Sigmoid colon (tissue), 7 donors: ENCODE measurements around the gene HAUS3. TPM values are rescaled to one million over a fixed set of nuclear protein-coding genes. Genes with fewer than 3 reads are reported as not detected.
A peak's percentile ranks its signal among the peaks of the same experiment; 100 is the strongest.

ENCODE experiments used
- DNase-seq: peaks from one replicate; pipeline ENCODE4 v3.0.0-alpha.2; 2019
- H3K27ac ChIP-seq, 4 donors: fragments of 200-600 bp; sonication (generic); one replicate each; pipeline ENCODE4 v1.5.1; 2016 to 2019; ENCODE audit warnings: mild to moderate bottlenecking in 1 of 4
- H3K27me3 ChIP-seq, 3 donors: fragments of 200-600 bp; sonication (generic); one replicate each; pipeline ENCODE4 v1.5.1; 2019; ENCODE audit warnings: mild to moderate bottlenecking in 1 of 3
- H3K36me3 ChIP-seq, 4 donors: fragments of 200-600 bp; sonication (generic); one replicate each; pipeline ENCODE4 v1.5.1; 2016 to 2019
- H3K4me1 ChIP-seq, 4 donors: fragments of 200-600 bp; sonication (generic); one replicate each; pipeline ENCODE4 v1.5.1; 2017 to 2019
- H3K4me3 ChIP-seq, 4 donors: fragments of 200-600 bp; sonication (generic); one replicate each; pipeline ENCODE4 v1.5.1; 2017 to 2019; ENCODE audit warnings: mild to moderate bottlenecking in 2 of 4, moderate library complexity in 1 of 4
- H3K9me3 ChIP-seq, 4 donors: fragments of 200-600 bp in 3 of 4; sonication (generic) in 3 of 4; one replicate each; pipeline versions ENCODE4 v1.5.1 to v1.6.1; 2013 to 2019
- EP300 ChIP-seq, 4 donors: sonication (generic); formaldehyde crosslinking; IDR thresholded peaks; one replicate each; pipeline ENCODE4 v1.6.1; 2017; ENCODE audit warnings: antibody characterized with exemption in 4 of 4
- POLR2A ChIP-seq, 2 donors: fragments of 450-650 bp; IDR thresholded peaks; one replicate each; pipeline ENCODE4 v1.6.1; 2016; ENCODE audit warnings: antibody characterized with exemption in 2 of 2, mild to moderate bottlenecking in 2 of 2, moderate library complexity in 2 of 2
- POLR2AphosphoS5 ChIP-seq, 4 donors: sonication (generic); formaldehyde crosslinking; IDR thresholded peaks; one replicate each; pipeline ENCODE4 v1.6.1; 2017; ENCODE audit warnings: antibody characterized with exemption in 4 of 4
- WGBS, 2 donors: extraction: QIAGEN DNeasy Blood & Tissue Kit; methylation state at CpG; one replicate each; pipeline ENCODE4 v1.1.7; 2013; 5-methylcytosine and 5-hydroxymethylcytosine counted together
- intact Hi-C: fragments of 100-400 bp; cut with DNase I; formaldehyde crosslinking; loops from one replicate; pipeline ENCODE4 v1.15.1; 2023
- polyA plus RNA-seq, 3 donors: library from polyadenylated mRNA; stranded (reverse); fragments of 200-250 nt; gene quantifications; one replicate each; pipeline ENCODE4 v1.2.3, GENCODE V29; 2013
- total RNA-seq, 4 donors: library from RNA; depleted of rRNA; stranded (reverse); fragments of >200 nt; gene quantifications; one replicate each; pipeline ENCODE4 v1.1.0, GENCODE V29; 2016
- TF ChIP-seq, protein P1 (sequence below), 4 experiments: fragments of 450-650 bp in 3 of 4; fragments of 200-600 bp in 1 of 4; IDR thresholded peaks; one replicate each; pipeline ENCODE4 v1.5.1; 2016 to 2019; ENCODE audit warnings: antibody characterized with exemption in 4 of 4, mild to moderate bottlenecking in 3 of 4, moderate library complexity in 2 of 4
- donor health status: healthy with polysubstance abuse.
- donor health status: Bipolar disorder and iron deficiency.
- donor health status: healthy.

Gene HAUS3
- total and polyA plus RNA-seq, 7 donors = 3.2 to 18.5 (median 12.1) TPM

DNA sequence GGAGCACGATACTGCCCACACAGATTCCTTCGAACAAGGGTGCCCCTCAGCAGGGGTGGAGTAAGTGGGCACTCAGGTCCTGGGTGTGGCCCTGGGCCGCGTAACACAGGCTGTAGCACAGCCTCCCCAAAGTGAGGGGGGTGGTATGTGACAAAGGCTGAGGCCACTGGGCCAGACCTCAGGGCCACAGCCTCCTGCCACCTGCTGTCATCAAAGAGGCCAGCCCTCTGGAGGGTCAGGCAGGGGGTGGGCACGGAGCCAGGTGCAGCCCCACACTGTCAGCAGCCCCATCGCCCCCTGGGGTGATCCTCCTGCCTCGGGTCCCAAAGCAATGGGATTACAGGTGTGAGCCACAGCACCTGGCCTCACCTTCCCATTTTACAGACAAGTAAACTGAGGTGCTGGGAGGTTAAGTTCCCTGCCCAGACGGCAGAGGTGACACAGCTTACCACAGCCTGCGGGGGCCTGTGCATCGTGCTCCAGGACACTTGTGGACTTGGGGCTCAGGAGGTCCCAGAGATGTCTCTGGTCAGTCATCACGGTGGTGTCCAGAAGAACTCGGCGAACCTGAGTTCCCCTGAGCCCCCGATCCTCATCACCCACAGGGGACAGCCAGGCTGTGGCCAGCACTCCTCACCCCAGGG is 47.5 kb upstream of the HAUS3 start:
- H3K4me1 ChIP-seq = no peaks in the 10 kb centered on the region
- no peaks in the 10 kb centered on the region for H3K9me3 ChIP-seq
- no peaks in the 10 kb centered on the region for H3K27me3 ChIP-seq
- H3K27ac ChIP-seq = no peak overlapping the region
- intact Hi-C loops = no loop called here
- WGBS, 2 donors = 91% methylated on average over 14 of the region's 14 CpGs
- H3K4me3 ChIP-seq = no peak overlapping the region
- no peaks in the 10 kb centered on the region for H3K36me3 ChIP-seq
- TF ChIP-seq EP300 (IDR thresholded peaks at IDR 0.05) (no peak), POLR2A (IDR thresholded peaks at IDR 0.05) (no peak), POLR2AphosphoS5 (IDR thresholded peaks at IDR 0.05) (no peak)
- TF ChIP-seq, protein P1, sequence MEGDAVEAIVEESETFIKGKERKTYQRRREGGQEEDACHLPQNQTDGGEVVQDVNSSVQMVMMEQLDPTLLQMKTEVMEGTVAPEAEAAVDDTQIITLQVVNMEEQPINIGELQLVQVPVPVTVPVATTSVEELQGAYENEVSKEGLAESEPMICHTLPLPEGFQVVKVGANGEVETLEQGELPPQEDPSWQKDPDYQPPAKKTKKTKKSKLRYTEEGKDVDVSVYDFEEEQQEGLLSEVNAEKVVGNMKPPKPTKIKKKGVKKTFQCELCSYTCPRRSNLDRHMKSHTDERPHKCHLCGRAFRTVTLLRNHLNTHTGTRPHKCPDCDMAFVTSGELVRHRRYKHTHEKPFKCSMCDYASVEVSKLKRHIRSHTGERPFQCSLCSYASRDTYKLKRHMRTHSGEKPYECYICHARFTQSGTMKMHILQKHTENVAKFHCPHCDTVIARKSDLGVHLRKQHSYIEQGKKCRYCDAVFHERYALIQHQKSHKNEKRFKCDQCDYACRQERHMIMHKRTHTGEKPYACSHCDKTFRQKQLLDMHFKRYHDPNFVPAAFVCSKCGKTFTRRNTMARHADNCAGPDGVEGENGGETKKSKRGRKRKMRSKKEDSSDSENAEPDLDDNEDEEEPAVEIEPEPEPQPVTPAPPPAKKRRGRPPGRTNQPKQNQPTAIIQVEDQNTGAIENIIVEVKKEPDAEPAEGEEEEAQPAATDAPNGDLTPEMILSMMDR (IDR thresholded peaks at IDR 0.05) = no peak
- DNase-seq = peak; percentile 55

DNA sequence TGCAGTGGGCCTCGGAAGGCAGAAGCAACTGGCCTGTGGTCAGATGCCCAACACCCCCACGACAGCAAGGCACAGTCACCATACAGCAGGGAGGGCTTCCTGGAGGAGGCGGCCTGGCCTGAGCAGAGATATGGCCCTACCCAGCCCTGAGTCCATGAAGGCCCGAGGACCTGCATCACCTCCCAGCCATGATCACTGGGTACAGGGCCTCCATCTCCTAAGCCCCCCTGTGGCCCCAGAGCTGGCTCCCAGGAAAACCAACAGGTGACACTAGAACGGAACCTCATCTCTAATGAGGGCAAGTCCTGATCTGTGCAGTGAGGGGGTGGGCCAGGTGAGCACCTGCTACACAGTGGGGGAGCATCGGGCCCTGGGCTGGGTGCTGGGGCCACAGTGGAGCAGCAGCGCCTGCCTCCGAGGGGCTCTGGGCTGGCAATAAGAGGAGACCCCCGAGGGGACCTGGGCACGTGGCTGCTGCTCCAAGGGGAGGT is 46.2 kb upstream of the HAUS3 start:
- H3K4me1 ChIP-seq = no peaks in the 10 kb centered on the region
- 89 to 93% methylated on average over 10 of the region's 10 CpGs for WGBS, 2 donors
- H3K36me3 ChIP-seq = no peaks in the 10 kb centered on the region
- DNase-seq = peak; percentile 43
- H3K27ac ChIP-seq = no peak overlapping the region
- no peaks in the 10 kb centered on the region for H3K9me3 ChIP-seq
- intact Hi-C loops = no loop called here
- H3K4me3 ChIP-seq = no peak overlapping the region
- TF ChIP-seq, protein P1 (IDR thresholded peaks at IDR 0.05) = no peak
- H3K27me3 ChIP-seq = no peaks in the 10 kb centered on the region

DNA sequence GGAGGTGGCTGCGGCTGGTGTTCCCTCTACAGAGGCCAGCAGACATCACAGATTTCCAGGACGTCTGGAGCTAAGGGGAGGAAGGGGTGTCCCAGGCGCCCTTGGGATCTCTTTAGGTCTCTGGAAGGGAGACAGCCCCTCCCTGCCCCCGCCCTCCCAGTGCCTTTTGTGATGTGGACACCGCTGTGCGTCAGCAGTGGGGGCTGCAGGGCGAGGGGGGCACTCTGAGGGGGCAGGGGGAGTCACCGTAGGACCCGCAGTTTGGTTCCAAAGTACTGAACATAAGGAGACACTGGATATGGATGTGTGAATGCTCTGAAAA is 45.6 kb upstream of the HAUS3 start:
- no peaks in the 10 kb centered on the region for H3K9me3 ChIP-seq
- DNase-seq = peak; percentile 46
- no peaks in the 10 kb centered on the region for H3K27me3 ChIP-seq
- no peaks in the 10 kb centered on the region for H3K4me1 ChIP-seq
- H3K36me3 ChIP-seq = no peaks in the 10 kb centered on the region
- no peak for TF ChIP-seq POLR2A (IDR thresholded peaks at IDR 0.05)
- intact Hi-C loops = no loop called here
- no peak overlapping the region for H3K27ac ChIP-seq
- no peak overlapping the region for H3K4me3 ChIP-seq
- 90 to 91% methylated on average over 9 of the region's 9 CpGs for WGBS, 2 donors

DNA sequence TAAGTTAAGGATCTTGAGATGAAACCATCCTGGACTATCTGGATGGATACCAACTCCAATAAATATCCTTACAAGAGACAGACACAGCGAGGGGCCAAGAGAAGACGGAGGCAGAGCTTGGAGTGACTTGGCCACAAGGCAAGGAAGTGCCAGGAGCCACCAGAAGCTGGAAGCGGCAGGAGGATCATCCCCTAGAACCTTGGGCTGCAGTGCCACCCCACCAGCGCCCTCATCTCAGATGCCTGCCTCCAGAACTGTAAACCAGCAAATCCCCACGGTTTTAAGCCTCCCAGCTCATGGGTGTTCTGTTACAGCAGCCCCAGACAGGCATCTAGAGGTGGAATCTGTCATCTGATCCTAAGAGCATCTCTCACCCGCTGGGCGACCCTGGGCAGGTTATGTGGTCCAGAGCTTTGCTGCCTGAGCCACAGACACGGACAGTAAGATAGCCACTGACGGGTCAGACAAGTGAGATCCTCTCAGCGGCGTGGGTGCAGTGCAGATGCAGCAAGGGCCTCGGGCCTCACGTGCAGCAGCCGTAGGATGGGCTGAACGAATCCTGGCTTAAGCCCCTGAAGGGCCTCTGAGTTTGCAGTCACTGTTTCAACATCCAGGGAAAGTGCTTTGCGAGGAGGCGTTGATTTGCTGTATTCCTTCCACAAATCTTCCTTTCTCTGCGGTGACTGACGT is 45.1 kb upstream of the HAUS3 start:
- H3K36me3 ChIP-seq = no peaks in the 10 kb centered on the region
- no peak overlapping the region for H3K4me3 ChIP-seq
- DNase-seq = peak; percentile 10
- H3K4me1 ChIP-seq = no peaks in the 10 kb centered on the region
- H3K9me3 ChIP-seq = no peaks in the 10 kb centered on the region
- TF ChIP-seq POLR2AphosphoS5 (IDR thresholded peaks at IDR 0.05) (no peak), EP300 (IDR thresholded peaks at IDR 0.05) (no peak), POLR2A (IDR thresholded peaks at IDR 0.05) (no peak)
- TF ChIP-seq, protein P1 (IDR thresholded peaks at IDR 0.05) = no peak
- intact Hi-C loops = no loop called here
- H3K27me3 ChIP-seq = no peaks in the 10 kb centered on the region
- WGBS, 2 donors = 82 to 85% methylated on average over 19 of the region's 19 CpGs
- H3K27ac ChIP-seq = no peak overlapping the region

DNA sequence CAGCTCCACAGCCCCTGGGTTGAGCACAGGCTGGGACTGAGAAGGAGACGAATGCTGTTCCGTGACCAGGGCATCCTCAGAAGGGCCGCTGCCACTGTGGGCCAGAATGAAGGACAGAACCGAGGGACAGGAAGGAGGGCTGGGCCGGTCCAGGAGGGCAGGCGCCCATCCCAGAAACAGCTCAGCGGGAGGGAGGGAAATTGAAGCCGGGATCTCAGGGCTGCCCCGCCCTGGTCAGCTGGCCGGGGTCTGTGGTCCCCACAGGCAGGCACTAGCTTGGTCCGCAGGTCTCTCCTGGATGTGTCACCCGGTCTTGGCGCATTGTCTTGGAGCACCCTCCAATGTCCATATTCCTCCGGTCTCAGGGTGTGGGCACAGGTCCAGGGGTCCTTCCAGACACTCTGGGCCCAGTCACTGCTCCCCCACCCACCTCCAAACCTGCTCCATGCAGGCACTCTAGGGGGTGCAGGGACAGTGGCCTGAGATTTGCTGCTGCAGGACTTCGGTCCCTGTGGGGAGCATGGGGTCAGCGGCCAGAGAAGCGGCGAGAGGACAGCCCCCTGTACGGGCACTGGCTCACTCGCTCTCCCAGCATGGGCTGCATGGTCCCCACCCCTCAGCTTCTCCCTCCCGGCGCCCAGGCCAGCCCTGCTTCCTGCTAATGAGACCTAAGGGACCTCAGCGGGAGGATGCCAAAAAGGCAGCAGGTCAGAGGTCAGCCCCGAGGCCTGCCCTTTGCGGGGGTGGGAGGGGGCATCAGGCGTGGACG is 43.9 kb upstream of the HAUS3 start:
- intact Hi-C loops = no loop called here
- no peak overlapping the region for H3K4me3 ChIP-seq
- peak; percentile 52 for DNase-seq
- H3K27me3 ChIP-seq = no peaks in the 10 kb centered on the region
- no peaks in the 10 kb centered on the region for H3K9me3 ChIP-seq
- H3K27ac ChIP-seq = no peak overlapping the region
- no peaks in the 10 kb centered on the region for H3K4me1 ChIP-seq
- TF ChIP-seq EP300 (IDR thresholded peaks at IDR 0.05) (no peak), POLR2AphosphoS5 (IDR thresholded peaks at IDR 0.05) (no peak), POLR2A (IDR thresholded peaks at IDR 0.05) (no peak)
- TF ChIP-seq, protein P1 (IDR thresholded peaks at IDR 0.05) = no peak
- H3K36me3 ChIP-seq = no peaks in the 10 kb centered on the region
- 87 to 88% methylated on average over 27 of the region's 27 CpGs for WGBS, 2 donors
